HCT116 (cell line): Measurements from ENCODE around the gene SIGLEC11. TPM values are rescaled to one million over a fixed set of nuclear protein-coding genes. Genes with fewer than 3 reads are reported as not detected.

Experiments used
- ATAC-seq: fragments of 200-7000 bp; cut with Tn5 transposase; 2 replicates; pipeline ENCODE4 v1.9.1; 2020; ENCODE audit warnings: mild to moderate bottlenecking, moderate library complexity
- BruUV-seq: library from RNA; stranded (reverse); fragments of 400-500 nt; replicated peaks from 2 replicates; lab custom pipeline; 2021; lab: Mats Ljungman, UMichigan
- CTCF ChIA-PET: fragments of 300-600 bp; sonication (Branson Sonifier 250); formaldehyde crosslinking; loops from one replicate; lab custom pipeline; 2021; ENCODE audit warnings: antibody characterized with exemption; lab: Charles Lee
- POLR2A ChIA-PET: fragments of 300-600, 350-600 bp; sonication (Branson Sonifier 250); formaldehyde crosslinking; loops from one replicate; lab custom pipeline; 2021; ENCODE audit warnings: antibody characterized with exemption; lab: Charles Lee
- RAD21 ChIA-PET, 2 experiments: fragments of 300-600 bp; sonication (Branson Sonifier 250); formaldehyde crosslinking; loops; one replicate each; lab custom pipeline; 2023; ENCODE audit warnings: low total read pairs in 2 of 2; ENCODE audit not compliant: uncharacterized antibody in 2 of 2, unreplicated experiment in 2 of 2, low non-redundant PET in 1 of 2; lab: Charles Lee
- DNase-seq: peaks from one replicate; pipeline ENCODE4 v3.0.0-alpha.2; 2010; ENCODE audit warnings: low read depth, low spot score
- H2AFZ ChIP-seq: fragments of 200-600 bp; shearing (Covaris generic), sonication (generic); 2 replicates; pipeline ENCODE4 v1.6.1; 2017; ENCODE audit warnings: low read depth, mixed run types, mixed read lengths, antibody characterized with exemption, low read length; ENCODE audit not compliant: poor library complexity, severe bottlenecking
- H3K27ac ChIP-seq: 2 replicates; pipeline ENCODE4 v1.5.1; 2012; ENCODE audit warnings: low read depth, low read length
- H3K27me3 ChIP-seq: fragments of 200-600 bp; sonication (generic); 2 replicates; pipeline ENCODE4 v1.6.1; 2016; ENCODE audit warnings: mixed run types, low read length, mixed read lengths; ENCODE audit not compliant: insufficient read depth
- H3K36me3 ChIP-seq, 2 experiments: fragments of 200-500 bp in 1 of 2; fragments of 200-600 bp in 1 of 2; sonication (Bioruptor generic) in 1 of 2; sonication (generic) in 1 of 2; 2 replicates each; pipeline versions ENCODE4 v1.5.1 to v1.6.1; 2014 to 2016; ENCODE audit warnings: low read length in 2 of 2, inconsistent platforms in 1 of 2, mixed read lengths in 1 of 2, mixed run types in 1 of 2; ENCODE audit not compliant: insufficient read depth in 2 of 2, control insufficient read depth in 1 of 2
- H3K4me1 ChIP-seq, 2 experiments: fragments of 200-600 bp in 1 of 2; sonication (generic) in 1 of 2; 2 replicates each; pipeline versions ENCODE4 v1.5.1 to v1.6.1; 2012 to 2017; ENCODE audit warnings: low read length in 2 of 2, inconsistent platforms in 1 of 2, mild to moderate bottlenecking in 1 of 2, mixed read lengths in 1 of 2, mixed run types in 1 of 2, moderate library complexity in 1 of 2; ENCODE audit not compliant: insufficient read depth in 2 of 2, control insufficient read depth in 1 of 2
- H3K4me2 ChIP-seq: fragments of 200-600 bp; sonication (generic); 2 replicates; pipeline ENCODE4 v1.6.1; 2017; ENCODE audit warnings: mixed run types, low read length, mixed read lengths
- H3K4me3 ChIP-seq, 2 experiments: fragments of 200-600 bp in 1 of 2; sonication (generic) in 1 of 2; replicated peaks in 1 of 2; 2 replicates each; pipeline ENCODE4 v1.5.1; 2011 to 2016; ENCODE audit warnings: low read length in 2 of 2, control low read depth in 1 of 2, low read depth in 1 of 2, mild to moderate bottlenecking in 1 of 2, mixed read lengths in 1 of 2, mixed run types in 1 of 2
- H3K79me2 ChIP-seq: fragments of 200-600 bp; sonication (generic); 2 replicates; pipeline ENCODE4 v1.6.1; 2017; ENCODE audit warnings: mild to moderate bottlenecking, mixed run types, low read length, moderate library complexity, mixed read lengths; ENCODE audit not compliant: insufficient read depth
- H3K9ac ChIP-seq: fragments of 200-600 bp; sonication (generic); 2 replicates; pipeline ENCODE4 v1.6.1; 2016; ENCODE audit warnings: low read length, mixed read lengths
- H3K9me2 ChIP-seq: fragments of 200-600 bp; sonication (generic), shearing (Covaris generic); 2 replicates; pipeline ENCODE4 v1.6.1; 2017; ENCODE audit warnings: mixed run types, mild to moderate bottlenecking, moderate library complexity; ENCODE audit not compliant: insufficient read depth
- H3K9me3 ChIP-seq, 2 experiments: fragments of 200-500 bp in 1 of 2; fragments of 200-600 bp in 1 of 2; sonication (Bioruptor generic) in 1 of 2; sonication (generic) in 1 of 2; 2 replicates each; pipeline ENCODE4 v1.6.1; 2014 to 2017; ENCODE audit warnings: low read length in 2 of 2, mixed read lengths in 2 of 2, inconsistent platforms in 1 of 2, low read depth in 1 of 2, mild to moderate bottlenecking in 1 of 2, mixed run types in 1 of 2, moderate library complexity in 1 of 2; ENCODE audit not compliant: control insufficient read depth in 1 of 2, insufficient read depth in 1 of 2
- H4K20me1 ChIP-seq: fragments of 200-600 bp; sonication (generic), shearing (Covaris generic); 2 replicates; pipeline ENCODE4 v1.6.1; 2017; ENCODE audit warnings: mixed run types, mild to moderate bottlenecking, moderate library complexity; ENCODE audit not compliant: insufficient read depth
- ATF3 ChIP-seq: IDR thresholded peaks from 2 replicates; pipeline ENCODE4 v1.6.1; 2012
- CBX3 ChIP-seq: IDR thresholded peaks from 2 replicates; pipeline ENCODE4 v1.6.1; 2012; ENCODE audit warnings: low read depth
- CEBPB ChIP-seq: IDR thresholded peaks from 2 replicates; pipeline ENCODE4 v1.6.1; 2012; ENCODE audit warnings: low read depth
- CTCF ChIP-seq, 3 experiments: fragments of 200-600 bp in 1 of 3; sonication (generic) in 1 of 3; IDR thresholded peaks in 2 of 3; conservative IDR thresholded peaks in 1 of 3; 2 replicates each; pipeline ENCODE4 v1.5.1; 2012 to 2017; ENCODE audit warnings: low read depth in 2 of 3, low read length in 2 of 3, antibody characterized with exemption in 1 of 3, borderline replicate concordance in 1 of 3, control low read depth in 1 of 3, mild to moderate bottlenecking in 1 of 3, mixed read lengths in 1 of 3, mixed run types in 1 of 3, moderate library complexity in 1 of 3; ENCODE audit not compliant: insufficient read depth in 1 of 3
- EGR1 ChIP-seq: IDR thresholded peaks from 2 replicates; pipeline ENCODE4 v1.6.1; 2012; ENCODE audit warnings: low read depth
- FOSL1 ChIP-seq: IDR thresholded peaks from 2 replicates; pipeline ENCODE4 v1.6.1; 2012; ENCODE audit warnings: low read depth
- MAX ChIP-seq: IDR thresholded peaks from 2 replicates; pipeline ENCODE4 v1.6.1; 2012
- POLR2A ChIP-seq: IDR thresholded peaks from 2 replicates; pipeline ENCODE4 v1.7.0; 2011; ENCODE audit warnings: borderline replicate concordance; ENCODE audit not compliant: insufficient read depth, insufficient read length; ENCODE audit errors: extremely low read depth
- RAD21 ChIP-seq: IDR thresholded peaks from 2 replicates; pipeline ENCODE4 v1.6.1; 2012; ENCODE audit warnings: low read depth, mild to moderate bottlenecking
- REST ChIP-seq: IDR thresholded peaks from 2 replicates; pipeline ENCODE4 v1.6.1; 2012; ENCODE audit warnings: low read depth
- SIN3A ChIP-seq: IDR thresholded peaks from 2 replicates; pipeline ENCODE4 v1.6.1; 2012; ENCODE audit warnings: low read depth
- SP1 ChIP-seq: IDR thresholded peaks from 2 replicates; pipeline ENCODE4 v1.6.1; 2012; ENCODE audit warnings: low read depth
- SRF ChIP-seq: IDR thresholded peaks from 2 replicates; pipeline ENCODE4 v1.6.1; 2012; ENCODE audit warnings: low read depth
- TCF7L2 ChIP-seq: IDR thresholded peaks from 2 replicates; pipeline ENCODE4 v1.7.0; 2011; ENCODE audit warnings: borderline replicate concordance, inconsistent platforms; ENCODE audit not compliant: insufficient read depth, insufficient read length; ENCODE audit errors: extremely low read depth
- ZBTB33 ChIP-seq: IDR thresholded peaks from 2 replicates; pipeline ENCODE4 v1.6.1; 2011; ENCODE audit warnings: mild to moderate bottlenecking, low read length, moderate library complexity; ENCODE audit not compliant: insufficient replicate concordance; ENCODE audit errors: extremely low read depth
- ZFX ChIP-seq: fragments of 450-650 bp; IDR thresholded peaks from 2 replicates; pipeline ENCODE4 v1.6.1; 2017
- ZNF274 ChIP-seq: fragments of 200-500 bp; sonication (Bioruptor generic); IDR thresholded peaks from 2 replicates; pipeline ENCODE4 v1.6.1; 2014; ENCODE audit warnings: mild to moderate bottlenecking, low read depth, low read length, inconsistent platforms
- intact Hi-C: fragments of 100-400 bp; cut with micrococcal nuclease; formaldehyde crosslinking; loops from 2 replicates; pipeline ENCODE4 v1.10.0; 2022
- total RNA-seq: library from RNA; stranded (reverse); gene quantifications from one replicate; pipeline ENCODE4 v1.2.1, GENCODE V29; 2021; ENCODE audit not compliant: unreplicated experiment

SIGLEC11 gene
- total RNA-seq, 1 experiment from 2014 or later: not detected

- H3K9me2 ChIP-seq: no peaks in the 10 kb centered on the region
- ATAC-seq (no peak), DNase-seq (no peak)
- ChIA-PET POLR2A (no interaction called here), CTCF (no interaction called here), RAD21 (interaction anchor here in 1 of 2 experiments (0.6 kb wide), 1 partner anchor 15 kb away, joined by 4 read pairs; no protein-coding TSS in a partner anchor)
- no peak overlapping the region for H3K4me3 ChIP-seq
- H3K9ac ChIP-seq: no peak overlapping the region
- no peaks in the 10 kb centered on the region for H3K27me3 ChIP-seq
- H2AFZ ChIP-seq: no peak overlapping the region
- intact Hi-C loops: no loop called here
- H3K4me1 ChIP-seq: no peaks in the 10 kb centered on the region
- no peak overlapping the region for H3K27ac ChIP-seq
- no peaks in the 10 kb centered on the region for H3K36me3 ChIP-seq
- no peaks in the 10 kb centered on the region for H4K20me1 ChIP-seq
- H3K79me2 ChIP-seq: no peaks in the 10 kb centered on the region
- no peak overlapping the region for H3K4me2 ChIP-seq
- no peak for TF ChIP-seq ZBTB33
- no peak for TF ChIP-seq RAD21
- TF ChIP-seq ZNF274: no peak
- TF ChIP-seq SRF: no peak
- no peak for TF ChIP-seq CTCF (IDR thresholded peaks at IDR 0.05 in 2 of 3, conservative IDR thresholded peaks at IDR 0.05 in 1 of 3; ENCODE audit: borderline replicate concordance in 1 of 3, insufficient read depth in 1 of 3, low read depth in 2 of 3, low read length in 2 of 3)
- no peak for TF ChIP-seq MAX
- TF ChIP-seq POLR2A: no peak
- TF ChIP-seq TCF7L2: no peak
- TF ChIP-seq ATF3: no peak
- TF ChIP-seq FOSL1: no peak
- no peak for TF ChIP-seq ZFX
- no peak for TF ChIP-seq SP1
- TF ChIP-seq EGR1: no peak
- no peak for TF ChIP-seq SIN3A
- no peak for TF ChIP-seq CBX3
- no peak for TF ChIP-seq CEBPB
- no peak for TF ChIP-seq REST
- H3K9me3 ChIP-seq: no peaks in the 10 kb centered on the region
- BruUV-seq: no TSS peak
Observed at GRCh38 chr19:49950956-49951526, 9.9 kb downstream of the SIGLEC11 start.
